ENCODE results near the gene ACOX3.

DNA sequence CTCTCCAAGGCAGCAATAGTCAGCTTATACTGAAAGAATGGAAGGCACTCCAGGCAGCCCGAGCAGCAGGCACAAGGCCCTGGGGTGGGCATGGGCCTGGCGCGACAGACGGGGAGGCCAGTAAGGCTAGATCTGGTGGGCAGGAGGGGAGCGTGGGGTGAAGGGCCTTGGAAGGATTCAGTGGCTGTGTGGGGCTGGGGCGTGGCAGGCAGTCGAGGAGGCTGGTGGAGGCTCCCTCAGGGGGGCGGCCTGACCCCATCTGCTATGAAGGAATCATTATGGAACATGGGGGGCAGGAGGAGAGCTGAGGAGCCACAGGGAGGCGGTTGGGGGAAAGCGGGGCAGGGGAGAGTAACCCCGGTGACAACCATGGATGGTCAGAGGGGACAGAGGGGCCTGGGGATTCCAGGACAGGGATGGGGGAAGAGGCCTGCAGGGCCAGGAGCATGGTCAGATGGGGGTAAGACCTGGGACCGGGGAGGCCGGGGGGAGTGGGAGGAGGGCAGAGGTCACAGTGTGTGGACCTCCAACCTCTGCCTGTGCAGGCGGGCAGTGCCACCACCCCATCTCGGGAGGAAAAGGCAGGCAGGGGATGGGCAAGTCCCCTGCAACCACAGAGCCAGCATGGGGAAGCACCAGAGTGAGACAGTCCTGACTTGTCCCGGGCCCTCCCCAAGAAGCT, 70.3 kb downstream of the ACOX3 start:
- TF ChIP-seq, protein P1, sequence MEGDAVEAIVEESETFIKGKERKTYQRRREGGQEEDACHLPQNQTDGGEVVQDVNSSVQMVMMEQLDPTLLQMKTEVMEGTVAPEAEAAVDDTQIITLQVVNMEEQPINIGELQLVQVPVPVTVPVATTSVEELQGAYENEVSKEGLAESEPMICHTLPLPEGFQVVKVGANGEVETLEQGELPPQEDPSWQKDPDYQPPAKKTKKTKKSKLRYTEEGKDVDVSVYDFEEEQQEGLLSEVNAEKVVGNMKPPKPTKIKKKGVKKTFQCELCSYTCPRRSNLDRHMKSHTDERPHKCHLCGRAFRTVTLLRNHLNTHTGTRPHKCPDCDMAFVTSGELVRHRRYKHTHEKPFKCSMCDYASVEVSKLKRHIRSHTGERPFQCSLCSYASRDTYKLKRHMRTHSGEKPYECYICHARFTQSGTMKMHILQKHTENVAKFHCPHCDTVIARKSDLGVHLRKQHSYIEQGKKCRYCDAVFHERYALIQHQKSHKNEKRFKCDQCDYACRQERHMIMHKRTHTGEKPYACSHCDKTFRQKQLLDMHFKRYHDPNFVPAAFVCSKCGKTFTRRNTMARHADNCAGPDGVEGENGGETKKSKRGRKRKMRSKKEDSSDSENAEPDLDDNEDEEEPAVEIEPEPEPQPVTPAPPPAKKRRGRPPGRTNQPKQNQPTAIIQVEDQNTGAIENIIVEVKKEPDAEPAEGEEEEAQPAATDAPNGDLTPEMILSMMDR (IDR thresholded peaks at IDR 0.05): no peak
- TF ChIP-seq POLR2A (IDR thresholded peaks at IDR 0.05): no peak
